Upper lobe of left lung (tissue), 6 donors: ENCODE measurements around the gene ERP27. TPM values are rescaled to one million over a fixed set of nuclear protein-coding genes. Genes with fewer than 3 reads are reported as not detected.
A peak's percentile ranks its signal among the peaks of the same experiment; 100 is the strongest.

ENCODE experiments used
- ATAC-seq, 2 donors: fragments of 200-7000 bp; cut with Tn5 transposase; one replicate each; pipeline ENCODE4 v1.9.1; 2022; ENCODE audit warnings: mild to moderate bottlenecking in 2 of 2, moderate library complexity in 2 of 2; ENCODE audit not compliant: low FRiP score in 2 of 2
- DNase-seq, 2 donors: peaks; one replicate each; pipeline ENCODE4 v3.0.0-alpha.2; 2019 to 2020
- H3K27ac ChIP-seq, 4 donors: fragments of 200-600 bp; sonication (generic); one replicate each; pipeline ENCODE4 v1.5.1; 2016 to 2019
- H3K27me3 ChIP-seq, 4 donors: fragments of 200-600 bp; sonication (generic); one replicate each; pipeline ENCODE4 v1.5.1; 2017 to 2019
- H3K36me3 ChIP-seq, 4 donors: fragments of 200-600 bp; sonication (generic); one replicate each; pipeline ENCODE4 v1.5.1; 2016 to 2019
- H3K4me1 ChIP-seq, 4 donors: fragments of 200-600 bp; sonication (generic); one replicate each; pipeline ENCODE4 v1.5.1; 2018 to 2019
- H3K4me3 ChIP-seq, 4 donors: fragments of 200-600 bp; sonication (generic); one replicate each; pipeline ENCODE4 v1.5.1; 2017 to 2019; ENCODE audit warnings: mild to moderate bottlenecking in 2 of 4, moderate library complexity in 1 of 4
- H3K9me3 ChIP-seq, 4 donors: fragments of 200-600 bp; sonication (generic); one replicate each; pipeline ENCODE4 v1.5.1; 2018 to 2019
- EP300 ChIP-seq, 4 donors: sonication (generic); formaldehyde crosslinking; IDR thresholded peaks; one replicate each; pipeline ENCODE4 v1.5.1; 2017; ENCODE audit warnings: antibody characterized with exemption in 4 of 4, control low read depth in 2 of 4
- POLR2A ChIP-seq, 4 donors: fragments of 450-650 bp; IDR thresholded peaks; one replicate each; pipeline ENCODE4 v1.5.1; 2016 to 2017; ENCODE audit warnings: antibody characterized with exemption in 4 of 4, mild to moderate bottlenecking in 2 of 4
- POLR2AphosphoS5 ChIP-seq, 2 donors: sonication (generic); formaldehyde crosslinking; IDR thresholded peaks; one replicate each; pipeline ENCODE4 v1.5.1; 2017; ENCODE audit warnings: antibody characterized with exemption in 2 of 2
- WGBS, 2 donors: methylation state at CpG; one replicate each; pipeline ENCODE4 v1.1.5; 2017 to 2018; 5-methylcytosine and 5-hydroxymethylcytosine counted together
- total RNA-seq, 6 donors: library from RNA; depleted of rRNA in 4 of 6; stranded (reverse); fragments of >200 nt in 4 of 6; gene quantifications; one replicate each; pipeline versions ENCODE4 v1.1.0 to v1.2.1, GENCODE V29; 2016 to 2021
- TF ChIP-seq, protein P1 (sequence below), 6 experiments: fragments of 450-650 bp in 4 of 6; fragments of 200-600 bp in 2 of 6; sonication (generic) in 2 of 6; IDR thresholded peaks; one replicate each; pipeline ENCODE4 v1.5.1; 2016 to 2019; ENCODE audit warnings: antibody characterized with exemption in 6 of 6
- donor health status: DM: no; HTN: no; CAD: no; lungs with moderate emphysema.
- donor health status: DM: no; HTN: yes; CAD: no; lungs with severe emphysema.

Gene ERP27
- total RNA-seq, 6 donors from 2014 or later: 1.2 to 25.0 (median 9.3) TPM; not detected in 1

DNA sequence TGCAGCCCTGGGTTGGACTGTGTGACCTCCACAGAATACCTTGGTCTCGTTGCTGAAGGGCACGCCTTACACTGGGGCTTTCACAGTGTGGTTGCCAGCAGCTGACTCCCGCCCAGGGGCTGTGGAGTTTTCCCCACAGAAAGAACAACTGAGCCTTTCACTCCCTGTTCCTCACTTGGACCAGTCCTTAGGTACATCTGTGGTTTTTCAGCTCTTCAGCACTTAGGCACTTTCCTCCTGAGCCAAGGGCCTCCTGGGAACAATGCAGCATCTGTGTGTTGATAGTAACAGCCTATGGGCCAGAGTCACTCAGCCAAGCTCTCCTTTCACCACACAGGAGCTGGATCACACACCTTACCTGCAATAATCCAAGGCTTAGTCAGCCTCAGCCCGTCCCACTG lies 25.0 kb downstream of the ERP27 start:
- no peaks in the 10 kb centered on the region for H3K4me1 ChIP-seq
- peaks cover 0 to 14% (median 0%) of the 10 kb centered on the region in 4 donors for H3K36me3 ChIP-seq
- DNase-seq (no peak), ATAC-seq (no peak)
- WGBS, 2 donors: 90 to 100% methylated on average over 1 to 4 of the region's 4 CpGs
- H3K4me3 ChIP-seq: no peak overlapping the region
- no peaks in the 10 kb centered on the region for H3K9me3 ChIP-seq
- TF ChIP-seq POLR2A (IDR thresholded peaks at IDR 0.05): no peak
- no peaks in the 10 kb centered on the region for H3K27me3 ChIP-seq
- H3K27ac ChIP-seq: no peak overlapping the region

DNA sequence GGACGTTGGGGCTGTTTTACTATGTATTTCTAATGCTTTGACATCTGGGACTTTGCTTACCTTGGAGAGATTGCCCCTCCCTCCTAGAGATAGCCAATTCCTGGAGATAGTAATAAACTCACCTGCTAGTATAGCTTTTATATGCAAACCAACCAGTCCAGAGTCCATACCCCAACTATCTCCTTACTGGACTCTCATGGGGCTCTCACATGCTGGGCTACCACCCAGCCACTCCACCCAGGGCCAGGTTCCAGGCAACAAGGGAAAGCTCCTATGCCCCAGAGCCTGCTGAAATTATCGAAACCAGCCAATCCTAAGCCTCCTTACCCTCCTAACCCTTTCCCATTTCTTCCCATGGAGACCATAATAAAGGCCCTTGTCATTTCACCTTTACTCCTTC lies 27.2 kb downstream of the ERP27 start:
- ATAC-seq: no peak
- no peaks in the 10 kb centered on the region for H3K9me3 ChIP-seq
- H3K36me3 ChIP-seq: peaks cover 0 to 7% (median 0%) of the 10 kb centered on the region in 4 donors
- H3K27me3 ChIP-seq: no peaks in the 10 kb centered on the region
- DNase-seq: no peak
- 39 to 75% methylated on average over 2 of the region's 2 CpGs for WGBS, 2 donors
- H3K4me3 ChIP-seq: no peak overlapping the region
- TF ChIP-seq, protein P1, sequence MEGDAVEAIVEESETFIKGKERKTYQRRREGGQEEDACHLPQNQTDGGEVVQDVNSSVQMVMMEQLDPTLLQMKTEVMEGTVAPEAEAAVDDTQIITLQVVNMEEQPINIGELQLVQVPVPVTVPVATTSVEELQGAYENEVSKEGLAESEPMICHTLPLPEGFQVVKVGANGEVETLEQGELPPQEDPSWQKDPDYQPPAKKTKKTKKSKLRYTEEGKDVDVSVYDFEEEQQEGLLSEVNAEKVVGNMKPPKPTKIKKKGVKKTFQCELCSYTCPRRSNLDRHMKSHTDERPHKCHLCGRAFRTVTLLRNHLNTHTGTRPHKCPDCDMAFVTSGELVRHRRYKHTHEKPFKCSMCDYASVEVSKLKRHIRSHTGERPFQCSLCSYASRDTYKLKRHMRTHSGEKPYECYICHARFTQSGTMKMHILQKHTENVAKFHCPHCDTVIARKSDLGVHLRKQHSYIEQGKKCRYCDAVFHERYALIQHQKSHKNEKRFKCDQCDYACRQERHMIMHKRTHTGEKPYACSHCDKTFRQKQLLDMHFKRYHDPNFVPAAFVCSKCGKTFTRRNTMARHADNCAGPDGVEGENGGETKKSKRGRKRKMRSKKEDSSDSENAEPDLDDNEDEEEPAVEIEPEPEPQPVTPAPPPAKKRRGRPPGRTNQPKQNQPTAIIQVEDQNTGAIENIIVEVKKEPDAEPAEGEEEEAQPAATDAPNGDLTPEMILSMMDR (IDR thresholded peaks at IDR 0.05): no peak
- no peak overlapping the region for H3K27ac ChIP-seq
- H3K4me1 ChIP-seq: peaks cover 0 to 6% (median under 1%) of the 10 kb centered on the region in 4 donors

DNA sequence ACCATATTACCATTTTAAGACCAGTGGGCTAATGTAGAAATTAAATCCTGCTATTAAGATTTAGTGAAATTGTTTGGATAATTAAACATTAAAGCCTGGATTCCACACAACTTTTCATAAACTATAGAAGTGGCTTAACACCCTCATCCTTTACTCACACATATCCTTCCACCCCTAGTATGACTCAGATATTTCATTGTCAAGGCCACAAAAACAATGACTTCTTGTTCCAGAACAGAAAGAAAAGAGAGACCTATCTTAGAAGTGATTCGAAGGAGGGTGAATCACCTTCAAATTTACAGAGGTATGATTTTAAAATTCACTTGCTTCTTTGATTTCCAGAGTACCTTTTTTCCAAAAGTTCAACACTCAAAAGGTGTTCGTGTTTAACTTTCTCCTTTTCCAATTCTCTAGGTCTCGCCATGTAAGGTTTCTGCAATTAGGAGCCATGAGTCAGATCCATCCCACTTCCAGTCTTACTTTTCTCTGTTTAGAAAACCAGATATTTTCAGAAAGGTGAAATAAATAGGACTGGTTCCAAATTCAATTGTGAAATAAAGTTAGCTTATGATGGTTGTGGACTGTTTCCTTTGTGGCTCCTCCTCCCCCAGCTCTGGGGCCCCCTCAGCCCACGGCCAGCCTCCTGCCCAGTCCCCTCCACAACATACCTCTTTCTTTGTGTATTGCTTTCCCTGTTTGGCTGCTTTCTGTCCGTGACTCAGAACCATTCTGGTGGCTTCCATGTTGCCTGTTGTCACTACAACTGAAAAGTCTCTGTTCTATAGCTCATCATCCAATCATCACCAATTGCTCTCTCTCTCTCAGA lies 28.0 kb downstream of the ERP27 start:
- Histone ChIP-seq H3K9me3 (no peaks in the 10 kb centered on the region), H3K4me3 (no peak overlapping the region), H3K36me3 (peaks cover 0 to 7% (median 0%) of the 10 kb centered on the region in 4 donors), H3K4me1 (peaks cover 6 to 15% (median 8%) of the 10 kb centered on the region in 4 donors), H3K27me3 (no peaks in the 10 kb centered on the region), H3K27ac (no peak overlapping the region)
- WGBS, 2 donors: 86 to 88% methylated on average over 5 of the region's 5 CpGs
- TF ChIP-seq, protein P1 (IDR thresholded peaks at IDR 0.05): no peak
- TF ChIP-seq POLR2A (IDR thresholded peaks at IDR 0.05) (no peak), EP300 (IDR thresholded peaks at IDR 0.05) (no peak), POLR2AphosphoS5 (IDR thresholded peaks at IDR 0.05) (no peak)
- no peak for ATAC-seq
- peak in 1 of 2 donors; percentile 22 for DNase-seq

DNA sequence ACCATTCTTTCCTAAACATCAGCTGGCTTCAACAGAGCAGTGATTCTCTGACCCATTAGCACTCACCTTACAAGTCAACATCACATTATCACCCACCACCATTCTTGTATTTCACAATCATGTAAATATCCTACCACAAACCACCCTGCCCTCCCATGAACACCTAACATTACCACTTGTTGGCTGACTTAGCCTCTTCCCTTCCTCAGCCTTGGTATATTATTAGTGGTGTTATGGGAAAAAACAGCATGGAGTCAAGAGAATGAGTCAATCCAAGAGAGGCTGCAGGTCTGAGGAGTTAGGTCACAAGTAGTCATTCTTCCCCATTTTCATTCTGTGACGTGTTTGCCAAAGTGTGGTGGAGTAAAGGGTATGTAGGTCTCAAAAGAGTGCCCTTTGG lies 30.4 kb downstream of the ERP27 start:
- Histone ChIP-seq H3K4me1 (peaks cover 23 to 31% (median 27%) of the 10 kb centered on the region in 4 donors), H3K4me3 (no peak overlapping the region), H3K9me3 (no peaks in the 10 kb centered on the region), H3K27ac (no peak overlapping the region), H3K27me3 (no peaks in the 10 kb centered on the region), H3K36me3 (no peaks in the 10 kb centered on the region)
- ATAC-seq (no peak), DNase-seq (no peak)
- WGBS, 2 donors: 88 to 93% methylated on average over 1 of the region's 1 CpG
- no peak for TF ChIP-seq POLR2AphosphoS5 (IDR thresholded peaks at IDR 0.05)
- TF ChIP-seq, protein P1 (IDR thresholded peaks at IDR 0.05): no peak
- TF ChIP-seq POLR2A (IDR thresholded peaks at IDR 0.05): no peak
- TF ChIP-seq EP300 (IDR thresholded peaks at IDR 0.05): no peak

DNA sequence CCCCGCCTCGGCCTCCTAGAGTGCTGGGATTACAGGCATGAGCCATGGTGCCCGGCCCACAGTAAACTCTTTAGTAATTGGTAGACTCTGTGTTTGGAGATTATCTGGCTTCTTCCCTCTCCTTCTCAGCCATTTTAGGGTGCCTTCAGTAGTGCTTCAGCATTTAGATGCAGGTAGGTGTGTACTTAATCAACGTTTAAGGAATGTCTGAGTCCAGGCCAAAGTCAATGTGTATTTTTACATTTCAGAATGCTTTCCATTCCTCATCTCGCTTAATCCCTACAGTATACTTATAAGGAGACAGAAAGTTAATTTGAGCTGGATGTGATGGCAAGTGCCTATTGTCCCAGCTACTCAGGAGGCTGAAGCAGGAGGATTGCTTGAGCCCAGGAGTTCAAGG lies 32.2 kb downstream of the ERP27 start:
- H3K27me3 ChIP-seq: no peaks in the 10 kb centered on the region
- no peak for DNase-seq
- H3K9me3 ChIP-seq: no peaks in the 10 kb centered on the region
- ATAC-seq: peak in 1 of 2 donors; percentile 66
- peaks cover 23 to 34% (median 29%) of the 10 kb centered on the region in 4 donors for H3K4me1 ChIP-seq
- H3K4me3 ChIP-seq: no peak overlapping the region
- peak overlapping the region; percentile 36 to 71 (median 65) for H3K27ac ChIP-seq
- WGBS, 2 donors: 75 to 76% methylated on average over 5 of the region's 5 CpGs
- TF ChIP-seq EP300 (IDR thresholded peaks at IDR 0.05): no peak
- no peak for TF ChIP-seq POLR2A (IDR thresholded peaks at IDR 0.05)
- no peak for TF ChIP-seq POLR2AphosphoS5 (IDR thresholded peaks at IDR 0.05)
- TF ChIP-seq, protein P1 (IDR thresholded peaks at IDR 0.05): no peak
- H3K36me3 ChIP-seq: no peaks in the 10 kb centered on the region
